BLaER1 treated with 17β-estradiol and CSF1 and Interleukin-3, amounts not matched to agents 10 nM and 100 nM (cell line): Measurements from ENCODE around the gene NOL3.

Experiments used
- H3K27ac ChIP-seq, 11 experiments: shearing (Covaris generic); formaldehyde crosslinking; 2 replicates each; pipeline ENCODE4 v1.8.1; 2022
- H3K27me3 ChIP-seq, 11 experiments: shearing (Covaris generic); formaldehyde crosslinking; 2 replicates each; pipeline ENCODE4 v1.8.1; 2022
- H3K36me3 ChIP-seq, 11 experiments: shearing (Covaris generic); formaldehyde crosslinking; 2 replicates each; pipeline ENCODE4 v1.8.1; 2022
- H3K4me1 ChIP-seq, 10 experiments: shearing (Covaris generic); formaldehyde crosslinking; 2 replicates each; pipeline ENCODE4 v1.8.1; 2022
- H3K4me2 ChIP-seq, 11 experiments: shearing (Covaris generic); formaldehyde crosslinking; 2 replicates each; pipeline ENCODE4 v1.8.1; 2022
- H3K4me3 ChIP-seq, 10 experiments: shearing (Covaris generic); formaldehyde crosslinking; 2 replicates each; pipeline ENCODE4 v1.8.1; 2022
- H3K9ac ChIP-seq, 11 experiments: shearing (Covaris generic); formaldehyde crosslinking; 2 replicates each; pipeline ENCODE4 v1.8.1; 2022
- H3K9me3 ChIP-seq, 11 experiments: shearing (Covaris generic); formaldehyde crosslinking; replicated peaks in 1 of 11; 2 replicates each; pipeline ENCODE4 v1.8.1; 2022
- H4K20me1 ChIP-seq, 11 experiments: shearing (Covaris generic); formaldehyde crosslinking; 2 replicates each; pipeline ENCODE4 v1.8.1; 2022
- Cebpa-rat ChIP-seq, 11 experiments: shearing (Covaris generic); IDR thresholded peaks; 2 replicates each; pipeline ENCODE4 v1.8.1; 2022

Gene NOL3

DNA sequence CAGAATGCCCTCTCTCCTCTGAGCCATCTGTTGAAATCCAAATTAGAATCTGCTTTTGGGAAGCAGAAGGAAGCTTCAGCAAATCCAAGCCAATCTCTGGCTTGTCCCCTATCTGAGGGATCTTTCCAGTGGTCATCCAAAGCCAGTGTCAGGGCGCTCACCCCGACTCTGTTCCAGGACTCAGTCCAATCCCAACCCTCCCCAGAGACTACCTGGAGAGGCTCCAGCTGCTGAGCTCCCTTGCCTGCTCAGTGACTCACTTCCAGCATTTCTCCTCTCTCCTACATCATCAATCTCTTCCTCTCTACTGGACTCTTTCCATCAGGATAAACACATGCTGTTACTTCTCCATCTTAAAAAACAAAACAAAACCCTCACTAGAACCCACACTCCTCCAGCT lies 11.0 kb downstream of the NOL3 start:
- Histone ChIP-seq H3K9me3 (no peaks in the 10 kb centered on the region), H3K4me3 (peak overlapping the region in 3 of 10 experiments; percentile 23 to 75 (median 72); a peak in 4 of 20 replicates), H4K20me1 (peaks cover 22 to 88% (median 66%) of the 10 kb centered on the region in 11 experiments; a peak in 21 of 22 replicates), H3K4me2 (peak overlapping the region; percentile 88 to 100 (median 95)), H3K9ac (peak overlapping the region in 10 of 11 experiments; percentile 9 to 93 (median 30); a peak in 12 of 22 replicates), H3K27me3 (peaks cover 23 to 48% (median 41%) of the 10 kb centered on the region in 11 experiments), H3K4me1 (peaks cover 52 to 81% (median 74%) of the 10 kb centered on the region in 10 experiments), H3K27ac (no peak overlapping the region), H3K36me3 (peaks cover 0 to 14% (median 6%) of the 10 kb centered on the region in 11 experiments; a peak in 10 of 22 replicates)
- no peak for TF ChIP-seq Cebpa-rat (IDR thresholded peaks at IDR 0.05)

- peaks cover 52 to 75% (median 70%) of the 10 kb centered on the region in 10 experiments for H3K4me1 ChIP-seq
- peak overlapping the region; percentile 88 to 100 (median 95) for H3K4me2 ChIP-seq
- TF ChIP-seq Cebpa-rat (IDR thresholded peaks at IDR 0.05): no peak
- peaks cover 22 to 82% (median 57%) of the 10 kb centered on the region in 11 experiments; a peak in 21 of 22 replicates for H4K20me1 ChIP-seq
- no peaks in the 10 kb centered on the region for H3K9me3 ChIP-seq
- peaks cover 23 to 48% (median 39%) of the 10 kb centered on the region in 11 experiments for H3K27me3 ChIP-seq
- H3K36me3 ChIP-seq: peaks cover 0 to 11% (median 0%) of the 10 kb centered on the region in 11 experiments; a peak in 6 of 22 replicates
- peak overlapping the region; percentile 61 to 80 (median 71); a peak in 18 of 20 replicates for H3K4me3 ChIP-seq
- peak overlapping the region; percentile 84 to 93 (median 89); a peak in 19 of 22 replicates for H3K9ac ChIP-seq
- peak overlapping the region in 2 of 11 experiments; percentile 90 to 95; a peak in 3 of 22 replicates for H3K27ac ChIP-seq
Measured at GRCh38 chr16:67182288-67182687, 11.9 kb downstream of the NOL3 start.

- Histone ChIP-seq H3K9me3 (no peaks in the 10 kb centered on the region), H3K27ac (peak overlapping the region in 10 of 11 experiments; percentile 84 to 95 (median 92); a peak in 20 of 22 replicates), H3K4me2 (peak overlapping the region; percentile 88 to 100 (median 95)), H4K20me1 (peaks cover 22 to 72% (median 48%) of the 10 kb centered on the region in 11 experiments; a peak in 21 of 22 replicates), H3K4me3 (peak overlapping the region; percentile 61 to 80 (median 71)), H3K36me3 (peaks cover 0 to 11% (median 0%) of the 10 kb centered on the region in 11 experiments; a peak in 5 of 22 replicates), H3K4me1 (peaks cover 50 to 67% (median 62%) of the 10 kb centered on the region in 10 experiments), H3K27me3 (peaks cover 15 to 38% (median 29%) of the 10 kb centered on the region in 11 experiments), H3K9ac (peak overlapping the region; percentile 84 to 93 (median 89))
- TF ChIP-seq Cebpa-rat (IDR thresholded peaks at IDR 0.05): no peak
Measured at GRCh38 chr16:67183284-67183626, 12.9 kb downstream of the NOL3 start.

- peak within 1 kb of the TSS; percentile 84 to 93 (median 89) for H3K9ac ChIP-seq
- H3K4me2 ChIP-seq: peak within 1 kb of the TSS; percentile 94 to 100 (median 99)
- H4K20me1 ChIP-seq: peaks cover 20 to 66% (median 42%) of the 10 kb centered on the region in 11 experiments; a peak in 21 of 22 replicates
- H3K9me3 ChIP-seq: no peaks in the 10 kb centered on the region
- TF ChIP-seq Cebpa-rat (IDR thresholded peaks at IDR 0.05): peak in 4 of 11 experiments; percentile 18 to 55 (median 30); a peak in 3 of 22 replicates
- H3K27ac ChIP-seq: peak within 1 kb of the TSS; percentile 77 to 95 (median 91)
- peaks cover 46 to 62% (median 57%) of the 10 kb centered on the region in 10 experiments for H3K4me1 ChIP-seq
- peaks cover 11 to 32% (median 24%) of the 10 kb centered on the region in 11 experiments for H3K27me3 ChIP-seq
- H3K36me3 ChIP-seq: peaks cover 0 to 11% (median 0%) of the 10 kb centered on the region in 11 experiments; a peak in 5 of 22 replicates
- H3K4me3 ChIP-seq: peak within 1 kb of the TSS; percentile 61 to 80 (median 71)
Measured at GRCh38 chr16:67183627-67184452, 13.5 kb downstream of the NOL3 start, which contains the start of gene MATCAP1. Gene MATCAP1 (minus strand): TSS chr16:67183963. CDS start chr16:67180610, 3,353 bp downstream.

GRCh38 chr16:67184453-67184994 lies 14.2 kb downstream of the NOL3 start:
- no peak overlapping the region for H3K27ac ChIP-seq

DNA sequence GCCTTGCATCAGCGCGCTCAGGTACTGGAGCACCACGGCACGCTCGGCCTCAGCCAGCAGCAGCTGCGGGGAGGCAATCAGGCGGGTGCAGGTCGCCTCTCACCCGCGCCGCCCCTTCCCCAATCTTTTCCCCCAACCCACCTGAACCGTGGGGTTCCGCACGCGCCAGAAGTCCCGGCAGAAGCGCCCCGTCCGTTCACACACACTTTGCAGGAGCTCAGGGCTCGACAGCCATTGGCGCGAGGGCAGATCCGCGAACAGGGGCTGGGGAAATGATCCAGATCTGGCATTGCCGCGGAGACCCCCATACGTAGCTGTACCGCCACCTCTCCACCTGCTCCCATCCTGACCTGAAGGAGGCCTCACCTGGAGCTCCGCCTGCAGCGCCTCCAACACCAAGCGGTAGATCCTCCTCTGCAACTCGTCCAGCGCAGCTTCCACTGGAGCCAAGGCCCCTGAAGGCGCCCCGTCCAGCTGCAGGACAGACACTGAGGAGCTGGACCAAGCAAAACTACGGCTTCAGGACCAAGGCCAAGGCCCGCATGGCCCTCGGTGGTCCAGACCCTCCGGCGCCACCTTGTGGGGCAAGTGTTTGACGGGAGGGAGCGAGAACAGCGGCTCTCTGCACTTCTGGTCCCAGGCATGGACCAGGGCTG lies 14.8 kb downstream of the NOL3 start:
- Histone ChIP-seq H3K27me3 (peaks cover 9 to 27% (median 18%) of the 10 kb centered on the region in 11 experiments), H3K9me3 (no peaks in the 10 kb centered on the region), H3K36me3 (peaks cover 0 to 9% (median 0%) of the 10 kb centered on the region in 11 experiments; a peak in 4 of 22 replicates), H3K9ac (peak overlapping the region in 1 of 11 experiments; percentile 90; a peak in 1 of 22 replicates), H3K4me3 (peak overlapping the region; percentile 61 to 80 (median 71); a peak in 15 of 20 replicates), H3K4me2 (peak overlapping the region; percentile 94 to 100 (median 99)), H3K27ac (no peak overlapping the region), H4K20me1 (peaks cover 7 to 53% (median 29%) of the 10 kb centered on the region in 11 experiments; a peak in 20 of 22 replicates), H3K4me1 (peaks cover 46 to 58% (median 55%) of the 10 kb centered on the region in 10 experiments)
- TF ChIP-seq Cebpa-rat (IDR thresholded peaks at IDR 0.05): no peak

More at GRCh38 chr16:67184453-67184994, 14.2 kb downstream of the NOL3 start:
- peak overlapping the region; percentile 84 to 93 (median 89); a peak in 20 of 22 replicates for H3K9ac ChIP-seq
- H3K27me3 ChIP-seq: peaks cover 9 to 27% (median 18%) of the 10 kb centered on the region in 11 experiments
- H3K4me1 ChIP-seq: peaks cover 46 to 56% (median 54%) of the 10 kb centered on the region in 10 experiments
- H3K4me3 ChIP-seq: peak overlapping the region; percentile 61 to 80 (median 71)
- H4K20me1 ChIP-seq: peaks cover 13 to 59% (median 35%) of the 10 kb centered on the region in 11 experiments; a peak in 21 of 22 replicates
- H3K36me3 ChIP-seq: peaks cover 0 to 11% (median 0%) of the 10 kb centered on the region in 11 experiments; a peak in 5 of 22 replicates
- no peak for TF ChIP-seq Cebpa-rat (IDR thresholded peaks at IDR 0.05)
- H3K4me2 ChIP-seq: peak overlapping the region; percentile 94 to 100 (median 99)
- H3K9me3 ChIP-seq: no peaks in the 10 kb centered on the region

DNA sequence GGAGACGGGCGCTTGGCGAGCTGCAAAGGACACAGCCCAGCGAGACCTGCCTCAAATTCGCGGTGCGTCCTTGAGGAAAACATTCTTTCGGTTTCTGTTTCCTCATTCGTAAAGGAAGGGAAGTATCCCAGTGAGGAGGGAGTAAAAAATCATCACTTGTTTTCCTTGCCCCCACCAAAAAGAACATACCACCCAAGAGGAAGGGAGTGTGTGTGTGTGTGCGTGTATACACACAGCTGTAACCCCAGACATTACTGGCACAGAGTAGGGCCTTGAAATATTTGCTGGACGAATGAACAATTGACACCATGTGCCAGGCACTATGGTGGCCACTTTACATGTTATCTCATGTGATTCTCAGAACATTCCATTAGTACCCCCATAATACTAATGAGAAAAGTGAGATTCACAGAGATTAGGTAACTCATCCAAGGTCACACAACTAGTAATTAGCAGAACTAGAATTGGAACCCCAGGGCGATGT lies 15.4 kb downstream of the NOL3 start:
- H3K27me3 ChIP-seq: peaks cover 9 to 27% (median 18%) of the 10 kb centered on the region in 11 experiments
- H3K4me3 ChIP-seq: no peak overlapping the region; a peak in 1 of 20 replicates
- TF ChIP-seq Cebpa-rat (IDR thresholded peaks at IDR 0.05): no peak
- no peaks in the 10 kb centered on the region for H3K9me3 ChIP-seq
- peaks cover 45 to 58% (median 55%) of the 10 kb centered on the region in 10 experiments for H3K4me1 ChIP-seq
- H3K27ac ChIP-seq: no peak overlapping the region
- peak overlapping the region; percentile 8 to 100 (median 94); a peak in 14 of 22 replicates for H3K4me2 ChIP-seq
- peaks cover 0 to 5% (median 0%) of the 10 kb centered on the region in 11 experiments; a peak in 2 of 22 replicates for H3K36me3 ChIP-seq
- peaks cover 4 to 48% (median 24%) of the 10 kb centered on the region in 11 experiments; a peak in 19 of 22 replicates for H4K20me1 ChIP-seq
- no peak overlapping the region for H3K9ac ChIP-seq
